ENCODE results near the gene IMP3.

Gene IMP3

GRCh38 chr15:75620841-75621391 lies 19.1 kb downstream of the IMP3 start:
- DNase-seq: no peak

GRCh38 chr15:75620058-75620820 lies 19.8 kb downstream of the IMP3 start:
- peak; percentile 38 for DNase-seq

- no peak for DNase-seq
Observed at GRCh38 chr15:75616766-75617165, 23.3 kb downstream of the IMP3 start.

- no peak for DNase-seq
Observed at GRCh38 chr15:75606711-75607699, 33.0 kb downstream of the IMP3 start.

- no peak for DNase-seq
Observed at GRCh38 chr15:75606026-75606425, 34.0 kb downstream of the IMP3 start.

GRCh38 chr15:75599401-75599800 lies 40.6 kb downstream of the IMP3 start:
- DNase-seq: no peak

- no peak for DNase-seq
Observed at GRCh38 chr15:75598361-75598760, 41.7 kb downstream of the IMP3 start.

GRCh38 chr15:75597667-75598341 lies 42.2 kb downstream of the IMP3 start:
- no peak for DNase-seq

GRCh38 chr15:75596703-75597345 lies 43.2 kb downstream of the IMP3 start:
- DNase-seq: no peak

- DNase-seq: no peak
Observed at GRCh38 chr15:75594276-75594675, 45.7 kb downstream of the IMP3 start.

- no peak for DNase-seq
Observed at GRCh38 chr15:75591655-75592364, 48.2 kb downstream of the IMP3 start.

- DNase-seq: no peak
Observed at GRCh38 chr15:75590239-75590638, 49.8 kb downstream of the IMP3 start.
